ENCODE results near the gene C2orf76.
"Not testable (repeated sequence)": the region's sequence is repeated elsewhere in the genome, so short reads cannot be mapped to it uniquely, and the experiment has no call there.

- TF ChIP-seq EZH2 (IDR thresholded peaks at IDR 0.05); POLR2AphosphoS5 (IDR thresholded peaks at IDR 0.05; ENCODE audit: borderline replicate concordance, low read depth, low read length); FOXP2 (optimal IDR thresholded peaks at IDR 0.05; ENCODE audit: control extremely low read depth, extremely low read length, insufficient read depth): not testable (repeated sequence)
These were observed 9.8 kb upstream of the C2orf76 start for GRCh38 chr2:119376406-119376805.
